Fibroblast of skin of abdomen (primary cell): ENCODE data around the gene ACACB.

Experiments used
- DNase-seq: peaks from one replicate; pipeline ENCODE4 v3.0.0-alpha.2; 2013

ACACB gene

DNA sequence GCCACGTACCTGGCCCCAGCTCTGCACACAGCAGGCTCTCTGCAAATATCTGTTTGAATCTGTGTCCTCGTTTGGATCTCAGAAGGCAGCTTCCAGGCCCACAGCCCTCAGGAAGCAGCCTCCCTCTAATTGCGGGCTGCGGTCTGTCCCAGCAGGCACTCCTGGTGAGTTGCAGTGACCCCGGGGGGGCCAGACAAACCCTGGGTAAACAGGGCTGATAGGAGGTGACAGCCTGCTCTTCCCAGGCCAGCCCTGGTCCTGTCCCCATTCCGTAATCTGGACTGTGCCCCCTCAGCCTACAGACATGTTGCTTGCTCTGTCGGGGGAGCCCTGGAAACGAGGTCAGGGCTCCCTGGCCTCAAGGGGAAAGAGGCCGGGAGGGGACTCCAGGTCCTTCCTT lies 190.7 kb downstream of the ACACB start:
- no peak for DNase-seq

DNA sequence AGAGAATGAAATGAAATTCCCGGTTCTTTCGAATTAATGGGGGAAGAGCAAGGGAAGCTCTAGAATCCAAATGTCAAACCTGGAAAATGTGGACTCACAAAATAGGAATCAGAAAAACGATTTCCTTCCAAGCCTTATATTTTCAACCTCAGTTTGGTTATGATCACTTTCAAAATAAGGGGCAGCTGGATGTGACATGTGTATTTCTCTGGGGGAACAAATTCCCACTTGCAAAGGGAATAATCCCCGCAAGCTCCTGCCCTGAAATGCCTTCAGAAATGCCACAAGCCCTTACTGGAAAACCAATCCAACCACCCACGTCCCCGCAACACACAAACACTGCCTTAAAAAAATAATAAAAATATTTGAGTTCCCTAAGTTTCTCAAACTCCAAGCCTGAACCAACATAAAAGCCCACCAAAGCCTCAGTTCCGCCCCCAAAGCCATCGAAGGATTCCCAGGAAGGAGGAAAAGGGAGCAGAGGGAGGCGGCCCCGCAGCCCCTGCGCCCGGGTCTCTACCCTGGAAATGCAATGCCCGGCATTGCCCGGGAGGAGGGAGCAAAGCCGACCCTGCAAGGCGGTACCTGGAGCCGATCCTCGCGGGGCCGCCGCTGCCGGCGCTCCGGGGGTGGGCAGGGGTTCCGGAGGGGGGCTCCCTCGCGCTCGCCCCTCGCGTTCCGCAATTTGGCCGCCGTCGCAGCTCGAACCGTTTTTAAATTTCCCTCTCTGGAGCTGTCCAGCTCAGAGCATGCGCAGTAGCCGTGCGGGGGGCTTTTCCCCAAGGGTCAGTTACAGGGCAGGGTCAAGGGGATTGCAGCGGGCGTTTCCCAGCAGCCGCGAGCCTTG lies 192.4 kb downstream of the ACACB start, which contains the start of gene FOXN4:
FOXN4 (minus strand) TSS at position 751 of the 847 bp plus-strand sequence. CDS start 963 bp downstream, outside the sequence.
- no peak for DNase-seq

DNA sequence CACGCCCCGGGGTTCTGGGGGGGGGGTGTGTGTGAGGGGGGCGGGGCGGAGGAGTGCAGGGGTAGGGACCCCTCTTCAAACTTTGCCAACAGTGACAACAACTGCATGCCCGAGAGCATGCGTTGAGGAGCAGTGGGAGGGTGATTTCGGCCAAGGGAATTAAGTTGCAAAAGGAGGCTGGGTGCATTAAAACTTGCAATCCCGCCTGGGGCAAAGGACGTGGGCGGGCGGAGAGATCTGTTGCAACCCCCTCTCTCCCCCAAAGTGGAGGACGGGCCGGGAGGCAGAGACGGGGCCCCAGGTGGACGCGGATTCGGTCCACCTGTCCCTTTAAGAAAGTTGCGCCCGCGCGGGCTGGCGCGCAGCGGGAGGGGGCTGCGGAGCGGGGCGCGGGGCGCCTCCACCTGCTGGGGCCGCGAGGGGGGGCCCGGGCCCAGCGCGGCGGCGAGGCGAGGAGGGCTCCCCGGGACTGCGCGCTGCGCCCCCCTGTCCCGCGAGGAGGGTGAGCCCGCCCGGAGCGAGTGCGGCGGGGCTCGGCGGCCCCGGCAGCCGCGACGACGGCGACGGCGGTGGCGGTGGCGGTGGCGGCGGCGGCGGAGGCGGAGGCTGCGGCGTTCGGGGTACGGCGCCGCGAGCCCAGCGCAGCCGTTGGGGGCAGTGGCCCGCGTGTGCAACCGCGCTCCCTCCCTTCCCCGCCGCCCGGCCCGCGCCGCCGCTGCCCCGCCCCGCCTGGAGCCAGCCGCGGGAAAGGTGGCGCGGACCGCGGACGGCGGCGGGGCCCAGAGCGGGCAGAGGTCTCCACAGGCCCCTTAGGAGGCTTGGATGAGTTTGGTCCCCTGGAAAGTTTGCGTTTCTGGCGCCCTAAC lies 193.2 kb downstream of the ACACB start:
- DNase-seq: no peak

DNA sequence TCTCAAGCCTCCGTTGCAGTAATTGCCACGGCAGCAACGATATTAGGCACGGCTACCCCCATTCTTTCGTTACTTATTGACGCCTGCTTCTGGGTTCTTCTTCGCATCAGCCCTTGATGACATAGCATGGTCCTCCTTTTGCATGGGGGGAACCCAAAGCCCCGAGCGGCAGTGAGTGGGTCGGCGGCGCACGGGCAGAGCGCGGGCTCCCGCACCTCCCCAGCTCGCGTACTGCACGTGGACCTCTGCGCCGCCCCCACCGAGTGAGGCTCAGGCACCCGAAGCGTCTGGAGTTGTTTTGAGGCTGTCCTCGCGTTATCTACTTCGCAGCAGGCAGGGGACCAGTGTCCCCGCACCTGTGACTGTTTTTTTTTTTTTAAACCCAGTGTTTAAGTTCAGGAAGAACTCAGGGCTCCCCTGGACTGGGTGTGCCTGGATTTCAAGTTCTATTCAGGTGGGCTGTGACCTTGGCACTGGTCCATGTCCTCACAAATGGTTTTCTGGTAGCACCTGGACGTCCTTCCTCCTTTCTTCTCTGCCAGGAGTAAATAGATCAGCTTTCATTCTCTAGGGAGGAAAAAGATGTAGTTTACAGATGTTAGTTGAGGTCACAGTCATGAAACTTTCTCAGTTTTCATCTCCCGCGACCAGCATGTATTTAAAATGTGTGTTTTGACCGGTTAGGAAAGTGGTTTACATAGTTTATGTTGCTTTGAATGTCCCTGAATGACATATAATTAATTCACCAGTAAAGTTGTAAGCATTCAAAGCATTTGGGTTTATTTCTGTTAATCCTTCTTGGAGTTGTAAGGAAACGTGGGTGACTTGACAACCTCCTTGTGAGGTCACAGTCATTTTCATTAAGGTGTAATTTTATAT lies 194.1 kb downstream of the ACACB start:
- no peak for DNase-seq
